HL-60 (cell line): ENCODE results near the gene ABCB9.

Experiments used
- POLR2AphosphoS5 ChIP-seq: IDR thresholded peaks from 2 replicates; pipeline ENCODE4 v1.6.1; 2012; ENCODE audit warnings: low read depth
- TF ChIP-seq, protein P1 (sequence below): IDR thresholded peaks from one replicate; pipeline ENCODE4 v1.5.1; 2011; ENCODE audit warnings: low read length, control low read depth, inconsistent platforms; ENCODE audit not compliant: insufficient read depth
- TF ChIP-seq, protein P2 (sequence below): IDR thresholded peaks from 2 replicates; pipeline ENCODE4 v1.6.1; 2012; ENCODE audit warnings: low read depth; ENCODE audit not compliant: insufficient replicate concordance

DNA sequence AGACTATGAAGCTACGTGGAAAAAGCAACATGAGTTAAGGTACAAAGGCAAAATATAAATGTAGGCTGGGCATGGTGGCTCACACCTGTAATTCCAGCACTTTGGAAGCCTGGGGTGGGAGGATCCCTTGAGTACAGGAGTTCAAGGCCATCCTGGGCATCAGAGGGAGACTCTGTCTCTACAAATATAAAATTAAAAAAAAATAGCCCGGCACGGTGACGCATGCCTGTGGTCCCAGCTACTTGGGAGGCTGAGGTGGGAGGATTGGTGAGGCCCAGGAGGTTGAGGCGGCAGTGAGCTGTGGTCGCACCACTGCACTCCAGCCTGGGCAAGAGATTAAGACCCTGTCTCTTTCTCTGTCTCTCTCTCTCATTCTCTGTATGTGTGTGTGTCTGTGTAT is 66.4 kb downstream of the ABCB9 start:
- TF ChIP-seq, protein P1, sequence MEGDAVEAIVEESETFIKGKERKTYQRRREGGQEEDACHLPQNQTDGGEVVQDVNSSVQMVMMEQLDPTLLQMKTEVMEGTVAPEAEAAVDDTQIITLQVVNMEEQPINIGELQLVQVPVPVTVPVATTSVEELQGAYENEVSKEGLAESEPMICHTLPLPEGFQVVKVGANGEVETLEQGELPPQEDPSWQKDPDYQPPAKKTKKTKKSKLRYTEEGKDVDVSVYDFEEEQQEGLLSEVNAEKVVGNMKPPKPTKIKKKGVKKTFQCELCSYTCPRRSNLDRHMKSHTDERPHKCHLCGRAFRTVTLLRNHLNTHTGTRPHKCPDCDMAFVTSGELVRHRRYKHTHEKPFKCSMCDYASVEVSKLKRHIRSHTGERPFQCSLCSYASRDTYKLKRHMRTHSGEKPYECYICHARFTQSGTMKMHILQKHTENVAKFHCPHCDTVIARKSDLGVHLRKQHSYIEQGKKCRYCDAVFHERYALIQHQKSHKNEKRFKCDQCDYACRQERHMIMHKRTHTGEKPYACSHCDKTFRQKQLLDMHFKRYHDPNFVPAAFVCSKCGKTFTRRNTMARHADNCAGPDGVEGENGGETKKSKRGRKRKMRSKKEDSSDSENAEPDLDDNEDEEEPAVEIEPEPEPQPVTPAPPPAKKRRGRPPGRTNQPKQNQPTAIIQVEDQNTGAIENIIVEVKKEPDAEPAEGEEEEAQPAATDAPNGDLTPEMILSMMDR, result no peak
- no peak for TF ChIP-seq POLR2AphosphoS5
- TF ChIP-seq, protein P2, sequence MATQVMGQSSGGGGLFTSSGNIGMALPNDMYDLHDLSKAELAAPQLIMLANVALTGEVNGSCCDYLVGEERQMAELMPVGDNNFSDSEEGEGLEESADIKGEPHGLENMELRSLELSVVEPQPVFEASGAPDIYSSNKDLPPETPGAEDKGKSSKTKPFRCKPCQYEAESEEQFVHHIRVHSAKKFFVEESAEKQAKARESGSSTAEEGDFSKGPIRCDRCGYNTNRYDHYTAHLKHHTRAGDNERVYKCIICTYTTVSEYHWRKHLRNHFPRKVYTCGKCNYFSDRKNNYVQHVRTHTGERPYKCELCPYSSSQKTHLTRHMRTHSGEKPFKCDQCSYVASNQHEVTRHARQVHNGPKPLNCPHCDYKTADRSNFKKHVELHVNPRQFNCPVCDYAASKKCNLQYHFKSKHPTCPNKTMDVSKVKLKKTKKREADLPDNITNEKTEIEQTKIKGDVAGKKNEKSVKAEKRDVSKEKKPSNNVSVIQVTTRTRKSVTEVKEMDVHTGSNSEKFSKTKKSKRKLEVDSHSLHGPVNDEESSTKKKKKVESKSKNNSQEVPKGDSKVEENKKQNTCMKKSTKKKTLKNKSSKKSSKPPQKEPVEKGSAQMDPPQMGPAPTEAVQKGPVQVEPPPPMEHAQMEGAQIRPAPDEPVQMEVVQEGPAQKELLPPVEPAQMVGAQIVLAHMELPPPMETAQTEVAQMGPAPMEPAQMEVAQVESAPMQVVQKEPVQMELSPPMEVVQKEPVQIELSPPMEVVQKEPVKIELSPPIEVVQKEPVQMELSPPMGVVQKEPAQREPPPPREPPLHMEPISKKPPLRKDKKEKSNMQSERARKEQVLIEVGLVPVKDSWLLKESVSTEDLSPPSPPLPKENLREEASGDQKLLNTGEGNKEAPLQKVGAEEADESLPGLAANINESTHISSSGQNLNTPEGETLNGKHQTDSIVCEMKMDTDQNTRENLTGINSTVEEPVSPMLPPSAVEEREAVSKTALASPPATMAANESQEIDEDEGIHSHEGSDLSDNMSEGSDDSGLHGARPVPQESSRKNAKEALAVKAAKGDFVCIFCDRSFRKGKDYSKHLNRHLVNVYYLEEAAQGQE, result no peak
